Spleen (tissue), 7 donors: ENCODE data around the gene C20orf144.

ENCODE experiments used
- POLR2AphosphoS5 ChIP-seq, 3 donors: sonication (generic); formaldehyde crosslinking; IDR thresholded peaks; one replicate each; pipeline ENCODE4 v1.5.1; 2017; ENCODE audit warnings: antibody characterized with exemption in 3 of 3
- TF ChIP-seq, protein P1 (sequence below), 11 experiments: fragments of 200-600 bp in 7 of 11; fragments of 450-650 bp in 4 of 11; sonication (generic) in 4 of 11; IDR thresholded peaks in 8 of 11; conservative IDR thresholded peaks in 3 of 11; 1 replicate in 7 of 11; 2 replicates in 4 of 11; pipeline versions ENCODE4 v1.4.0 to v1.8.0; 2016 to 2021; ENCODE audit warnings: antibody characterized with exemption in 11 of 11, inconsistent platforms in 4 of 11, mild to moderate bottlenecking in 1 of 11
- donor health status: DM: no; HTN: no; CAD: no; lungs with moderate emphysema.
- donor health status: DM: no; HTN: no; CAD: no.
- donor health status: DM: no; HTN: no; CAD: no.

DNA sequence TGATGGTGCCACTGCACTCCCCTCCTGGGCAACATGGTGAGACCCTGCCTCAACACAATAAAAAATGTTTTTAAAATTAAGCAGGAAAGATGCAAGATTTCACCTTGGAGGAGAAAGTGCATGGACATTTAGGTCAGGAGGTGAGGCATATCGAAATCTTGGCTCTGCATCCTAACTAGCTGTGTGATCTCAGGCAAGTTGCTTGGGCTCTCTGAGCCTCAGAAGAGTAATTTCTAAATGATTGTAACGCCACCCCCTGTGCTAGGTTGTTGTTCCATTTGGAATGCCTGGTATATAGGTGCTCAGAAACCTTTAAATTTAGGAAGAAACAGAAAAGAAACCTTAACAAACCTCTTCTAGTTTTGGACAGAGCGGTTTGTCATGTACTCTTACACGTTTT lies 35.9 kb upstream of the C20orf144 start:
- TF ChIP-seq, protein P1, sequence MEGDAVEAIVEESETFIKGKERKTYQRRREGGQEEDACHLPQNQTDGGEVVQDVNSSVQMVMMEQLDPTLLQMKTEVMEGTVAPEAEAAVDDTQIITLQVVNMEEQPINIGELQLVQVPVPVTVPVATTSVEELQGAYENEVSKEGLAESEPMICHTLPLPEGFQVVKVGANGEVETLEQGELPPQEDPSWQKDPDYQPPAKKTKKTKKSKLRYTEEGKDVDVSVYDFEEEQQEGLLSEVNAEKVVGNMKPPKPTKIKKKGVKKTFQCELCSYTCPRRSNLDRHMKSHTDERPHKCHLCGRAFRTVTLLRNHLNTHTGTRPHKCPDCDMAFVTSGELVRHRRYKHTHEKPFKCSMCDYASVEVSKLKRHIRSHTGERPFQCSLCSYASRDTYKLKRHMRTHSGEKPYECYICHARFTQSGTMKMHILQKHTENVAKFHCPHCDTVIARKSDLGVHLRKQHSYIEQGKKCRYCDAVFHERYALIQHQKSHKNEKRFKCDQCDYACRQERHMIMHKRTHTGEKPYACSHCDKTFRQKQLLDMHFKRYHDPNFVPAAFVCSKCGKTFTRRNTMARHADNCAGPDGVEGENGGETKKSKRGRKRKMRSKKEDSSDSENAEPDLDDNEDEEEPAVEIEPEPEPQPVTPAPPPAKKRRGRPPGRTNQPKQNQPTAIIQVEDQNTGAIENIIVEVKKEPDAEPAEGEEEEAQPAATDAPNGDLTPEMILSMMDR (IDR thresholded peaks at IDR 0.05 in 8 of 11, conservative IDR thresholded peaks at IDR 0.05 in 3 of 11) = no peak
- TF ChIP-seq POLR2AphosphoS5 (IDR thresholded peaks at IDR 0.05) = no peak
